HepG2 (cell line): ENCODE results near the gene SIRT6. TPM values are rescaled to one million over a fixed set of nuclear protein-coding genes. Genes with fewer than 3 reads are reported as not detected.

Experiments used
- ARID5B ChIP-seq: IDR thresholded peaks from 2 replicates; pipeline ENCODE4 v1.4.0; 2020; ENCODE audit warnings: mild to moderate bottlenecking, missing genetic modification reagents
- EP300 ChIP-seq, 3 experiments: sonication (generic) in 1 of 3; formaldehyde crosslinking in 1 of 3; IDR thresholded peaks; 2 replicates each; pipeline versions ENCODE4 v1.5.1 to v1.6.1; 2011 to 2020; ENCODE audit warnings: low read depth in 2 of 3, low read length in 2 of 3, borderline replicate concordance in 1 of 3, improper control_type of control experiment in 1 of 3, mild to moderate bottlenecking in 1 of 3, missing genetic modification reagents in 1 of 3, moderate library complexity in 1 of 3
- EZH2 ChIP-seq: conservative IDR thresholded peaks from 2 replicates; pipeline ENCODE4 v1.6.1; 2012; ENCODE audit warnings: mild to moderate bottlenecking, low read depth, low read length, moderate library complexity
- MED1 ChIP-seq: sonication (generic); formaldehyde crosslinking; IDR thresholded peaks from 2 replicates; pipeline ENCODE4 v1.4.0; 2020; ENCODE audit warnings: missing genetic modification reagents
- MTA3 ChIP-seq: sonication (generic); formaldehyde crosslinking; IDR thresholded peaks from 2 replicates; pipeline ENCODE4 v1.4.0; 2020; ENCODE audit warnings: missing genetic modification reagents
- NR2F6 ChIP-seq, 2 experiments: IDR thresholded peaks; 2 replicates each; pipeline ENCODE4 v1.6.1; 2016; ENCODE audit warnings: antibody characterized with exemption in 1 of 2, mild to moderate bottlenecking in 1 of 2
- SMC3 ChIP-seq: IDR thresholded peaks from 2 replicates; pipeline ENCODE4 v1.6.1; 2011; ENCODE audit warnings: low read length, improper control_type of control experiment
- SNAPC4 ChIP-seq: sonication (generic); formaldehyde crosslinking; IDR thresholded peaks from 2 replicates; pipeline ENCODE4 v1.4.0; 2020; ENCODE audit warnings: mild to moderate bottlenecking, missing genetic modification reagents
- SP1 ChIP-seq, 2 experiments: fragments of 450-650 bp in 1 of 2; sonication (generic) in 1 of 2; formaldehyde crosslinking in 1 of 2; IDR thresholded peaks; 2 replicates each; pipeline versions ENCODE4 v1.4.0 to v1.6.1; 2016 to 2020; ENCODE audit warnings: missing genetic modification reagents in 1 of 2
- THRA ChIP-seq: sonication (generic); formaldehyde crosslinking; IDR thresholded peaks from 2 replicates; pipeline ENCODE4 v1.4.0; 2020; ENCODE audit warnings: missing genetic modification reagents, borderline replicate concordance
- ZNF10 ChIP-seq: sonication (generic); formaldehyde crosslinking; IDR thresholded peaks from 2 replicates; pipeline ENCODE4 v1.4.0; 2020; ENCODE audit warnings: mild to moderate bottlenecking, low read depth, missing genetic modification reagents, borderline replicate concordance
- ZNF160 ChIP-seq: sonication (generic); formaldehyde crosslinking; IDR thresholded peaks from 2 replicates; pipeline ENCODE4 v1.8.0; 2022; ENCODE audit warnings: mild to moderate bottlenecking, inconsistent platforms, missing genetic modification reagents
- ZNF382 ChIP-seq: sonication (generic); formaldehyde crosslinking; IDR thresholded peaks from 2 replicates; pipeline ENCODE4 v1.5.0; 2020; ENCODE audit warnings: missing genetic modification reagents, mild to moderate bottlenecking, borderline replicate concordance
- ZNF570 ChIP-seq: sonication (generic); formaldehyde crosslinking; IDR thresholded peaks from 2 replicates; pipeline ENCODE4 v1.4.0; 2020; ENCODE audit warnings: mild to moderate bottlenecking, missing genetic modification reagents, borderline replicate concordance
- ZNF615 ChIP-seq: sonication (generic); formaldehyde crosslinking; IDR thresholded peaks from 2 replicates; pipeline ENCODE4 v1.5.0; 2020; ENCODE audit warnings: mild to moderate bottlenecking, missing genetic modification reagents, borderline replicate concordance
- ZNF770 ChIP-seq: sonication (generic); formaldehyde crosslinking; IDR thresholded peaks from 2 replicates; pipeline ENCODE4 v1.5.0; 2020; ENCODE audit warnings: mild to moderate bottlenecking, missing genetic modification reagents
- polyA plus RNA-seq, 8 experiments: library from polyadenylated mRNA; depleted of rRNA in 3 of 8; stranded (reverse) in 7 of 8; unstranded in 1 of 8; fragments of >200 nt; fragmentation: Illumina TruSeq in 4 of 8; extraction: Trizol in 4 of 8; gene quantifications; 2 replicates each; pipeline versions ENCODE4 v1.2.1 to v1.2.3, GENCODE V29; 2011 to 2016; ENCODE audit warnings: low read depth in 4 of 8, missing spikeins in 1 of 8, mixed read lengths in 1 of 8; ENCODE audit not compliant: insufficient read depth in 1 of 8
- total RNA-seq, 5 experiments: library from RNA; depleted of rRNA; stranded (reverse); fragments of >200 nt; fragmentation: Illumina TruSeq; extraction: Trizol; gene quantifications; 2 replicates each; pipeline ENCODE4 v1.2.3, GENCODE V29; 2016; ENCODE audit warnings: low read depth in 1 of 5

SIRT6 gene
- total and polyA plus RNA-seq, 2 of the 13 experiments (the other 11 are each of a cell fraction or from before 2014, with no cell fraction given), result 11.0 to 18.4 TPM

- TF ChIP-seq SNAPC4 (no peak), EZH2 (no peak), ARID5B (0 out of 2 replicates have a peak, but pooled peaks have one; percentile 16), ZNF770 (CRISPR knock-in tag) (no peak), MED1 (CRISPR knock-in tag) (0 out of 2 replicates have a peak, but pooled peaks have one; percentile 16), SP1 (IDR thresholded peaks at IDR 0.05) (no peak), SP1 (CRISPR knock-in tag; IDR thresholded peaks at IDR 0.05) (no peak), THRA (CRISPR knock-in tag) (peak; percentile 32; the same call in 1 of the 2 replicates), EP300 (IDR thresholded peaks at IDR 0.05; ENCODE audit: low read depth in 2 of 2, low read length in 2 of 2) (0 out of 4 replicates have a peak, but pooled peaks of 1 of the 2 experiments have one; percentile 6), EP300 (CRISPR knock-in tag; IDR thresholded peaks at IDR 0.05; ENCODE audit: borderline replicate concordance) (no peak), ZNF570 (CRISPR knock-in tag) (no peak), NR2F6 (IDR thresholded peaks at IDR 0.05) (no peak), NR2F6 (CRISPR knock-in tag; IDR thresholded peaks at IDR 0.05) (0 out of 2 replicates have a peak, but pooled peaks have one; percentile 11), ZNF615 (CRISPR knock-in tag) (no peak), MTA3 (no peak), ZNF382 (no peak), ZNF160 (no peak), ZNF10 (no peak), SMC3 (no peak)
These were observed 45.7 kb downstream of the SIRT6 start (continued) for GRCh38 chr19:4136680-4137088.
